ENCODE data around the gene RHBDD2. TPM values are rescaled to one million over a fixed set of nuclear protein-coding genes. Genes with fewer than 3 reads are reported as not detected.
"Not testable (repeated sequence)": the region's sequence is repeated elsewhere in the genome, so short reads cannot be mapped to it uniquely, and the experiment has no call there.

Gene RHBDD2
- polyA plus RNA-seq, 4 donors = 60.6 to 73.9 (median 68.7) TPM

- DNase-seq (ENCODE audit: low read depth in 4 of 4, low spot score in 2 of 4) = no peak
Measured at GRCh38 chr7:75866114-75866488, 12.7 kb upstream of the RHBDD2 start.

DNA sequence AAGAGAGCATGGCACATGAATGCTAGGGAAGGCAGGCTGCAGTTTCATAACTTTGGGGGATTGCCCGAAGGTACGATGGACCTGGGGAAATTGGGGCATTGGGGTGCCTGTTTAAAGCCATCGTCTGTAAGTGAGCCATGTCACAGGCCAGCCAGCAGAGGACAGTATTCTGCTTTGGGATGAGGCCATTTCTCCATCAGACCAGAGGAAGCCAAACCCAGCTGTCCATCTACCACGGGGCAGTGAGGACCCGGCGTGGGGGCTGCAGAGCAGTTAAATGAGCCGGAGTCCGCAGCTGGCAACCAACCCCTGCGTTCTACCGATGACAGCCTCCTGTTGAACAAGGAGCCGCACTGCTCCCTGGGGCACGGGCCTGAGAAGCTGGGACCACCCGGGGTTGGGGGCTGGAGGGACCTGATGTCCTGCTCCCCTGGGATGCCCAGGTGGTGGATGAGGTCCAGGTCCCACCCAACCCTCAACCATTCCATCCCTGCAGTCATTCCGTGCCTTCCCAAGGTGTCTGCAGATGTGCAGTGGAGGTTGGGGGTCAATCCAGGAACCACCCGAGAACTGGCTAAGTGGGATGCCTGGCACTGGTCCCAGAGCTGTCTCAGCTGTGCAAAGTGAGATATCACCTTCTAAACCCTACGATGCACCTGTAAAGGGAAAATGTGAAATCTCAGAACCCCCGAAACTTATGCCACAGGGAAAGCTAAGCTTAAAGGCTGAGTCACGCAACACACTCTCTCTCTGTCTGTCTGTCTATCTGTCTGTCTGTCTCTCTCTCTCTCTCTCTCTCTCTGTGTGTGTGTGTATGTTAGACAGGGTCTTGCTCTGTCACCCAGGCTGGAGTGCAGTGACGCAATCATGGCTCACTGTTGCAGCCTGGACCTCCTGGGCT lies 12.1 kb upstream of the RHBDD2 start:
- peak in 2 of 4 donors; percentile 51 to 56 for DNase-seq (ENCODE audit: low read depth in 4 of 4, low spot score in 2 of 4)

- no peak for DNase-seq (ENCODE audit: low read depth in 4 of 4, low spot score in 2 of 4)
Measured at GRCh38 chr7:75867390-75867717, 11.5 kb upstream of the RHBDD2 start.

DNA sequence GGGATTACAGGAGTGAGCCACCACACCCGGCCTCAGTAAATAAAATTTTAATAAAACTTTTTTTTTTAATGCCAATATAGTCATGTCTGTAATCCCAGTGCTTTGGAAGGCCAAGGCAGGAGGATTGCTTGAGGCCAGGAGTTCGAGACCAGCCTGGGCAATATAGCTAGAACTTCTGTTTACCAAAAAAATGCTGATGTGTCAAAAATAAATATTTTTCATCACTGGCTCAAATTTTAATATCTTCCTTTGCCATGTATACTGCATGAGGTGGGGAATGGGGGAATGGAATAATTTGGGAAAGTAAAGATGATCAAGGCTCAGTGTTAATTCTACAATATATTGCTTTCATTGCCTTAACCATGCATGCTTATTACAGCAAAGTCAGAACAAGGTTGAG lies 10.7 kb upstream of the RHBDD2 start:
- DNase-seq (ENCODE audit: low read depth in 4 of 4, low spot score in 2 of 4) = no peak

- no peak for DNase-seq (ENCODE audit: low read depth in 4 of 4, low spot score in 2 of 4)
Measured at GRCh38 chr7:75869776-75870379, 9.0 kb upstream of the RHBDD2 start.

DNA sequence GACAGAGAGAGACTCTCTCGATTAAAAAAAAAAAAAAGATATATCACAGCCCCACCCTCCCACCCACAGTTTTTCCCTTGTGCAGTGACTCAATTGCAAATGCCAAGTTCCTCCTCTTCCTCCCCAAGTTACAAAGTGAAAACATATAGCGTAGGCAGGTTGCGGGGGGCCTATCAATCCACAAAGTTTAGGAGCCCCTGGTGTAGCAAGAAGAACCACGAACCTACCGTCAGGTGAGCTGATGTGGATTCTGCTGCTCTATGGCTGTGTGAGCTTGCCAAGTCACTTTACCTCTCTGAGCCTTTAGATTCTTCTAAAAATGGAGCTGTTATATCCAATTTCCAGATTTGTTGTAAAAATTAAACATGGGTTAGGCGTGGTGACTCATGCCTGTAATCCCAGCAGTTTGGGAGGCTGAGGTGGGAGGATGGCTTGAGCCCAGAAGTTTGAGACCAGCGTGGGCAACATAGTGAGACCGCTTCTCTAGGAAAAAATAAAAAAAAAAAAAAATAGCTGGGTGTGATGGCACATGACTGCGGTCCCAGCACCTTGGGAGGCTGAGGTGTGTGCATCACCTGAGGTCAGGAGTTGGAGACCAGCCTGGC lies 8.2 kb upstream of the RHBDD2 start:
- no peak for DNase-seq (ENCODE audit: low read depth in 4 of 4, low spot score in 2 of 4)

- no peak for DNase-seq (ENCODE audit: low read depth in 4 of 4, low spot score in 2 of 4)
Measured at GRCh38 chr7:75872073-75872782, 6.6 kb upstream of the RHBDD2 start.

DNA sequence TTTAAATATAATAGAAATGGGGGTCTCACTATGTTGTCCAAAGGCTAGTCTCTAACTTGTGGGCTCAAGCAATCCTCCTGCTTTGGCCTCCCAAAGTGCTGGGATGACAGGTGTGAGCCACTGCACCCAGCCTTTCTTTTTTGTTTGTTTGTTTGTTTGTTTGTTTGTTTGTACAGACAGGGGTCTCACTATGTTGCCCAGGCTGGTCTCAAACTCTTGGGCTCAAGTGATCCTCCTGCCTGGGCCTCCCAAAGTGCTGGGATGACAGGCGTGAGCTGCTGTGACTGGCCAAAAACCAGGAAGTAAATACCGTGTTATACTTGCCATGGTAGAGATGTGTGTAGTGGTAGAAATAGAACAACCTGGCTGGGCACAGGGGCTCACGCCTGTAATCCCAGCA lies 4.7 kb upstream of the RHBDD2 start:
- DNase-seq (ENCODE audit: low read depth in 4 of 4, low spot score in 2 of 4) = not testable (repeated sequence)

- no peak for DNase-seq (ENCODE audit: low read depth in 4 of 4, low spot score in 2 of 4)
Measured at GRCh38 chr7:75875113-75876080, 3.4 kb upstream of the RHBDD2 start.

DNA sequence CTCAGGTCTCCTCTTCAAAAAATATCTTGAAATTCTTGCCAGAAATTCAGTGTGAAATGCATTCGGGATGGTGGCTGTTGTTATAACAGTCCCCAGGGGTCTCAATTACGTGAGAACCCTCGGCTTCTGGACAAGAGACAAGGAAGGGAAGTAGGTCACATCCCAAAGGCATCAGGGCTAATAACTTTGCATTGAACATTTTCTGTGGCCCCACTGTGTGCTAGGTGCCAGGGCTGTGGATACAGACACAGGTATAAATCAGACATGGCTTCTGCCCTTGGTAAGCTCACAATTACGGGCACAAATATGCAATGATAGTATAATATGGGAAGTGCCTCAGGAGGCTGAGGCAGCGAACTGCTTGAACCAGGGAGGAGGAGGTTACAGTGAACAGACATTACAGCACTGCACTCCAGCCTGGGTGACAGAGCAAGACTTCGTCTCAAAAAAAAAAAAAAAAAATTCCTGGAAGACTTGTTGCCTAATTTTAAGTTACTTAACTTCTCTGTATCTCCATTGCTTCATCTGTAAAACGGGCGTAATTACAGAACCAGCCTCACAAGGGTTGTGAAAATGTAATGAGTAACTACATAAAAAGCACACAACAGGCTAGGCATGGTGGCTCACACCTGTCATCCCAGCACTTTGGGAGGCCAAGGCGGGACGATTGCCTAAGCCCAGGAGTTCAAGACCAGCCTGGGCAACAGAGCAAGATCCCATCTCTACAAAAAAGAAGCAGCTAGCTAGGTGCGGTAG lies 2.5 kb upstream of the RHBDD2 start:
- no peak for DNase-seq (ENCODE audit: low read depth in 4 of 4, low spot score in 2 of 4)

DNA sequence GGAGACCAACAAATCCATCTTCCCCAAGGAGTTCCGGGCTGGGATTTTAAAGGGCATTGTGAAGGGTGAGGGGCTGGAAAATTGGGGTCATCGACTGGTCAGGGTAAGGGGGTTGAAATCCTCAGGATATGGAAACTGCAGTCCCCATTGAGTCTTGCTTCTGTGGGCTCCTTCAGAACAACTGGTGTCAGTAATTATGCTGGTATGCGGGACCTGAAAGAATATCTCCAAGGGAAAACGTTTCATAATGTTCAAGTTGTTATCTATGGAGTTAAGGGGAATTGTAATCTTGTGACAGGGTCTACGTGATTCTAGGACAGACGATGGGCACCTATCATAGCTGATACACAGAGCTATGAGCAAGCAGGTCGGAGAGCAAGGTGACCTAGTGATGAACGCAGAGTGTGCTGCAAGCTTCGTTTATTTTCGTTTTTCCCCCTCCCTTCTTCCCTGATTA lies 494 bp upstream of the RHBDD2 start:
- no peak for DNase-seq (ENCODE audit: low read depth in 4 of 4, low spot score in 2 of 4)

DNA sequence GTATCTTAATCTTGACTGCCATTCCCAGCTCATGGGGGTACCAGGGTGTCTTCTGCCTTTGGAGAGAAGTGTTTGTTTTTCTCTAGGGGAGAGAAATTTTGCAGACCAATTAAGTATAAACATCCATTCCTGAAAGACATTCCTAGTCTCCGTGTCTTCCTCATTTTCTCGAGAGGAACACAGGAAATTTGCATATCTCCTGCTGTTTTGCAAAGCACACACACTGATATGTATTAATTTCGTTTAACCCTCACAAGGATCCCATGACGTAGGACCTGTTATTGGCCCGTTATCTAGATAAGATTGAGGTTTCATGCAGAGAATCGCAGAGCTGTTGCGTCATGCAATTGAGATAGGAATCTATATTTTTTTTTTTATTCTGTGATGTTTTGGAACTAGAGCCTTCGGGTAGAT lies 944 bp downstream of the RHBDD2 start:
- no peak for DNase-seq (ENCODE audit: low read depth in 4 of 4, low spot score in 2 of 4)

- DNase-seq (ENCODE audit: low read depth in 4 of 4, low spot score in 2 of 4) = no peak
Measured at GRCh38 chr7:75880242-75880641, 1.4 kb downstream of the RHBDD2 start.

- no peak for DNase-seq (ENCODE audit: low read depth in 4 of 4, low spot score in 2 of 4)
Measured at GRCh38 chr7:75881436-75882095, 2.7 kb downstream of the RHBDD2 start.

- DNase-seq (ENCODE audit: low read depth in 4 of 4, low spot score in 2 of 4) = not testable (repeated sequence)
Measured at GRCh38 chr7:75883265-75883824, 4.5 kb downstream of the RHBDD2 start.

DNA sequence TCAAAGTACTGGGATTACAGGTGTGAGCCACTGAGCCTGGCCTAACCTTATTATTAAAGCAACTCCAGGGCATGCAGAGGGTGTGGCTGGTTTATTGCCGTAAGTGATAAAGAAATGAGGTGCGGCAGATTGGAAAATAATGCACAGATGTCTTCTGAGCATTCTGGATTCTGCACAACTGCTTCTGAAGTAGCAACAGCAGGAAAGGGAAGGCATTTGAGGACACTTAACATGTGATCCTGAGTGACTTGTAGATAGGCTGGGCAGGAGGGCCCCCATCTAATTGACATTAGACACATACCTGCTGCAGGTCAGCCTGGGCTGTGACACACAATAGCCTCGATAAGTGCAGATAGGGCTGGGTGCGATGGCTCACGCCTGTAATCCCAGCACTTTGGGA lies 5.6 kb downstream of the RHBDD2 start:
- no peak for DNase-seq (ENCODE audit: low read depth in 4 of 4, low spot score in 2 of 4)

DNA sequence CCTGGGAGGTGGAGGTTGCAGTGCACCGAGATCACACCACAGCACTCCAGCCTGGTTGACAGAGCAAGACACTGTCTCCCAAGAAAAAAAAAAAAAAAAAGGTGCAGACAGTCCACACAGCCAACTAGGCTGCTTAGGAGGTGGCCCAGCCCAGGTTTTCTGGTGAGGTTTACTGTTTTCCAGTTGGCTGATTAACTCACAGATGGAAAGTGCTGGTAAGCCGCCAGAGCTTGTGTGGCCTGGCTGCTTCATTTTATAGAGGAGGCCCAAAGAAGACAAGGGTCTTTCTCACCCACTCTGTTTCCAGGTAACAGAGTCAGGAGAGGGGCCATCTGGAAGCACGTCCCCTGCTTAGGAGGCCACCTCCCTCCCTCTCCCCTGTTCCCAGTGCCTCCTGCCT lies 6.2 kb downstream of the RHBDD2 start:
- no peak for DNase-seq (ENCODE audit: low read depth in 4 of 4, low spot score in 2 of 4)

DNA sequence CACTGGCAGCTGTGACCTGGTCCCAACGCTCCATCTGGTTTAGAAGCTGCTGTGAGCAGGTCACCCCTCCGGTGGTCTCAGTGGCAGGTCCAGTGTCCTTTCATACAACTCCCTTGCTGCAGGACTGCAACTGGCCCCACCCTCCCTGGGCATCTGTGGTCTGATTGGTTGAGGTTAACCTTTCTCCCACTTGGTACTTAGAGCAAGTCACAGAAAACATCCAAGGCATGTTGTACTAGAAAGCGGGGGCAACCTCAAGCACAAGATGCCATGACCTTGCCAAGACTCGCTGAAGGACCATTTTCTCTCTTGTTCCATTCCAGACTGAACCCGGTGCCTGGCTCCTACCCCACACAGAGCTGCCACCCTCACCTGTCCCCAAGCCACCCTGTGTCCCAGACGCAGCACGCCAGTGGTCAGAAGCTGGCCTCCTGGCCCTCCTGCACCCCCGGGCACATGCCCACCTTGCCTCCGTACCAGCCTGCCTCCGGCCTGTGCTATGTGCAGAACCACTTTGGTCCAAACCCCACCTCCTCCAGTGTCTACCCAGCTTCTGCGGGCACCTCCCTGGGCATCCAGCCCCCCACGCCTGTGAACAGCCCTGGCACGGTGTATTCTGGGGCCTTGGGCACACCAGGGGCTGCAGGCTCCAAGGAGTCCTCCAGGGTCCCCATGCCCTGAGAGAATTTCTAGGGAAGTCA lies 9.0 kb downstream of the RHBDD2 start:
- no peak for DNase-seq (ENCODE audit: low read depth in 4 of 4, low spot score in 2 of 4)

All from left renal cortex interstitium (tissue), 4 donors.